Measurements from ENCODE around the gene C11orf86. TPM values are rescaled to one million over a fixed set of nuclear protein-coding genes. Genes with fewer than 3 reads are reported as not detected.

C11orf86 gene
- total and polyA plus RNA-seq, 10 of the 15 experiments (the other 5 are each of a cell fraction or from before 2014, with no cell fraction given) = not detected

DNA sequence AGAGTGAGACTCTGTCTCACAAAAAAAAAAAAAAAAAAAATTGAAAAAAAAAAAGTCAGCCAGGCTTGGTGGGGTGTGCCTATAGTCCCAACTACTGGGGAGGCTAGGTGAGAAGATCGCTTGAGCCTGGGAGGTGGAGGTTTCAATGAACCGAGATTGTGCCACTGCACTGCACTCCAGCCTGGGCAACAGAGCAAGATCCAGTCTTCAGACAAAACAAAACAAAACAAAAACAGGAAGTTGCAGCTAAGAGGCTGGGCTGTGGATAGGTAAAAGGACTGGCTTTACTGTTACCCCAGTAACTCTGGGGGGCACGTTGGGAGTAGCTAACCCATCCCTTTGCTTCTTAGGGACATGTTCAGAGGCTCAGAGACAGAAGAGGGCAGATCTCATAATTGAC is 10.6 kb upstream of the C11orf86 start:
- Histone ChIP-seq H3K9ac (ENCODE audit: control insufficient read depth, insufficient read depth, low read length) (no peak overlapping the region), H3K79me2 (ENCODE audit: control insufficient read depth, insufficient read depth, low read length) (no peaks in the 10 kb centered on the region), H3K27me3 (replicated peaks in 1 of 2; ENCODE audit: control insufficient read depth in 2 of 2, insufficient read depth in 2 of 2, low read length in 1 of 2) (no peaks in the 10 kb centered on the region), H3K36me3 (ENCODE audit: control insufficient read depth in 2 of 2, insufficient read depth in 2 of 2, low read length in 1 of 2) (no peaks in the 10 kb centered on the region), H3K4me2 (ENCODE audit: control insufficient read depth, insufficient read depth) (no peak overlapping the region), H3K4me1 (ENCODE audit: control insufficient read depth, insufficient read depth, low read length) (no peaks in the 10 kb centered on the region), H3K4me3 (no peak overlapping the region), H2AFZ (ENCODE audit: control insufficient read depth, low read depth, low read length) (no peak overlapping the region), H3K27ac (ENCODE audit: control insufficient read depth, insufficient read depth) (no peak overlapping the region), H4K20me1 (ENCODE audit: control insufficient read depth, insufficient read depth) (no peaks in the 10 kb centered on the region), H3K9me3 (replicated peaks; ENCODE audit: control insufficient read depth, insufficient read depth, low read length) (no peaks in the 10 kb centered on the region; the same call in 2 of the 3 replicates)
- CTCF ChIA-PET = no interaction called here
- RAD21 ChIA-PET (ENCODE audit: unreplicated experiment) = no interaction called here
- TF ChIP-seq, protein P1, sequence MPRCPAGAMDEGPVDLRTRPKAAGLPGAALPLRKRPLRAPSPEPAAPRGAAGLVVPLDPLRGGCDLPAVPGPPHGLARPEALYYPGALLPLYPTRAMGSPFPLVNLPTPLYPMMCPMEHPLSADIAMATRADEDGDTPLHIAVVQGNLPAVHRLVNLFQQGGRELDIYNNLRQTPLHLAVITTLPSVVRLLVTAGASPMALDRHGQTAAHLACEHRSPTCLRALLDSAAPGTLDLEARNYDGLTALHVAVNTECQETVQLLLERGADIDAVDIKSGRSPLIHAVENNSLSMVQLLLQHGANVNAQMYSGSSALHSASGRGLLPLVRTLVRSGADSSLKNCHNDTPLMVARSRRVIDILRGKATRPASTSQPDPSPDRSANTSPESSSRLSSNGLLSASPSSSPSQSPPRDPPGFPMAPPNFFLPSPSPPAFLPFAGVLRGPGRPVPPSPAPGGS (IDR thresholded peaks at IDR 0.05; ENCODE audit: borderline replicate concordance, insufficient read depth, low read depth, low read length, poor library complexity, severe bottlenecking) = no peak
- TF ChIP-seq GATAD2B (conservative IDR thresholded peaks at IDR 0.05; ENCODE audit: low read depth) (no peak), MEF2A (IDR thresholded peaks at IDR 0.05; ENCODE audit: insufficient read depth, low read depth, low read length) (no peak), POLR2A (IDR thresholded peaks at IDR 0.05; ENCODE audit: low read depth, low read length) (no peak), NFIC (IDR thresholded peaks at IDR 0.05; ENCODE audit: low read depth, low read length) (no peak), KDM1A (IDR thresholded peaks at IDR 0.05; ENCODE audit: borderline replicate concordance) (no peak), KLF5 (IDR thresholded peaks at IDR 0.05; ENCODE audit: partially characterized antibody) (no peak), ASH2L (IDR thresholded peaks at IDR 0.05; ENCODE audit: borderline replicate concordance, low read depth) (no peak)
- POLR2A ChIA-PET = interaction anchor here (0.6 kb wide), 1 partner anchor 263 kb away, joined by 6 read pairs; no protein-coding TSS in a partner anchor
- BruUV-seq (replicated peaks) = no TSS peak
- DNase-seq (ENCODE audit: low read depth, low spot score) (no peak), ATAC-seq (no peak), FAIRE-seq (no peak)
- SMC1A ChIA-PET (ENCODE audit: uncharacterized antibody, unreplicated experiment) = no interaction called here
- WGBS (ENCODE audit: insufficient coverage, insufficient replicate concordance, low lambda C conversion rate, missing lambda C conversion rate) = 20% methylated on average over 3 of the region's 3 CpGs
- intact Hi-C loops (cut with micrococcal nuclease; ENCODE audit: unreplicated experiment) (no loop called here), in situ Hi-C loops (cut with MboI) (no loop called here)
